ENCODE results near the gene CCDC9. TPM values are rescaled to one million over a fixed set of nuclear protein-coding genes. Genes with fewer than 3 reads are reported as not detected.

CCDC9 gene
- total RNA-seq = 11.5 TPM

DNA sequence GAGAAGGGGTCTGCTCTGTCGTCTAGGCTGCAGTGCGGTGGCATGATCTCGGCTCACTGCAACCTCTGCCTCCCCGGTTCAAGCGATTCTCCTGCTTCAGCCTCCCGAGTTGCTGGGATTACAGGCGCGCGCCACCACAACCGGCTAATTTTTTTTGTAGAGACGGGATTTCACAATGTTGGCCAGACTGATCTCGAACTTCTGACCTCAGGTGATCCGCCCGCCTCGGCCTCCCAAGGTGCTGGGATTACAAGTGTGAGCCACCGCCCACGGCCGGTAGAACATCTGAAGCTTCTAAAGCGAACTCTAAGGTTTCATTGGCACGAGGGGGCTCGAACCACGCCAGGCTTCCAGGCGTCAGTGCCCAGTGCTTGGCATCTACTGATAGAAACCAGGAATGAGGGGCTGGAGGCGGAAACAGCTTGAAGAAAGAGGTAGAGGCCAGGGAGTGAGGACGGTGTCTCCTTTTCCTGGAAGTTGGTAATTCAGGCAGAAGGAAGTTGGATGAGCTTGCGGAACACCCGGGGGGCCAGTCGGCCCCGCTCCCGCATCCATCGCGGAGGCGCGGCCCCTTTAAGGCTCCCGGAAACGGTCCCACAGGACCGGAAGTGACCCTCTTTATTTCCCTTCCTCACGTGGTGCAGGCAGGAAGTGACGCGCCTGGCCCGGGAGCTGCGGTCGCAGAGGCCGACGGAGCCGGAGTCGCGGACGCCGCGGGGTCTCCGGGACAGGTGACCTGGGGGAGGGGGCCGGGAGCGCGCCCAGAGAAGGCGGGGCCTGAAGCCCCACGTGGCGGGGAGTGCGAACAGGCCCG lies at the start of gene CCDC9:
Gene CCDC9 (plus strand): TSS at position 647 of the 814 bp plus-strand sequence. CDS start 1,876 bp downstream, outside the sequence.
- H3K9me3 ChIP-seq (ENCODE audit: low read depth, low read length) = no peaks in the 10 kb centered on the region
- H3K4me1 ChIP-seq (ENCODE audit: insufficient read depth, low read length) = peaks cover 20% of the 10 kb centered on the region
- H3K4me3 ChIP-seq (ENCODE audit: low read length) = peak within 1 kb of the TSS; percentile 50
- H3K27me3 ChIP-seq (ENCODE audit: insufficient read depth, low read length) = no peaks in the 10 kb centered on the region

DNA sequence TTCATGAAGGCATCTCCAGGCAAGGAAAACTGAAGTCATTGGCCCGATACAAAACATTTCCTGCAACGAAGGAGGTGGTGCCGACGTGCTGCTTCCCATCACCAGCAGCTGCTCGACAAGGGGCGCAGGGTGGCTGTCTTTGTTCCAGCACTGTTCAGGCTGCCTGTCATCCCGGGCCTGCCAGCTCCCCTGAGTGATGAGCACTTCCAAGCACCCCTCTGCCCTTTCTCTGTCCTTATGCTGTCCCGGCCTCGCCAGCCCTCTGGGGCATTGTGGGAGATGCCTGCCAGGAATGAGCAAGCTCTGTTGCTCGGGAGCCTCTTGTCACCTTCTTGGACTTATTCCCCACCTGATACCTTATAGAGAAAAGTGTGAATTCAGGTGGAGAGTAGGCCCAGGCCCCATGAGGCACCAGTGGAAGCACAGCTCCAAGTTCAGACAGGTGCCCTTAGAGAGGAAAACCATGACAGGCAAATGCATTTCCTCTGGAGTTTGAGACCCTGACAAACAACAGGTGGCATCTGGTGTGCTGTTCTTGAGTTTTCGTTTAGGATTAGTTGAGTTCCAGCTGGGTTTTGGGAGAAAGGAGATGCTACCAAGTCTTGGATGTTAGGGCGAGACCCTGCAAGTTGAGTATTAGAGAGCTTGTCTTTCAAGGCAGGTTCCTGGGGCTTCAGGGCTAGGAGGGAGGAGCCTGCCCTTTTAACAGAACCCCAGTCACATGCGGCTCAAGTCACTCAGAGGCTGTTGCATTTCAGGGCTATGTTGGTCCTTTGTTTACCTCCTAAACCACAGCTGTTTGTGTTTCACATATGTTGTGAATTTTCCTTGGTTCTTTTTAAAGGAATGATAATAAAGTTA lies 46.8 kb upstream of the CCDC9 start:
- no peak overlapping the region for H3K4me3 ChIP-seq (ENCODE audit: low read length)
- H3K4me1 ChIP-seq (ENCODE audit: insufficient read depth, low read length) = peaks cover 11% of the 10 kb centered on the region
- no peaks in the 10 kb centered on the region for H3K9me3 ChIP-seq (ENCODE audit: low read depth, low read length)
- H3K27me3 ChIP-seq (ENCODE audit: insufficient read depth, low read length) = no peaks in the 10 kb centered on the region

DNA sequence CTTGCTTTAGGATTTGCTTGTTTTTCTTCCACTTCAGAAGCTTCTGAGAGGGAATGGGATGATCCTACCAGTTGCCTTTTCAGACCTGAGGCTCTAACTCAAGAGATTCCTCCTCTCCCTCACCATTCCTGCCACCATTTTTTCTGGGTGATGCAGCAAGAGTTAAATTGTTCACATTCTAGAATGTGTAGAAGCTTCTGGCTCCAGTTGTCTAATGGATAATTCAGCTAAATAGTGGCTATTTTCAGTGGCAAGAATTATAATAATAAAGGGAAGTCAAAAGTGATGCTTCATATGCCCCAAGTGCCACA lies 46.2 kb upstream of the CCDC9 start:
- peaks cover 11% of the 10 kb centered on the region for H3K4me1 ChIP-seq (ENCODE audit: insufficient read depth, low read length)

DNA sequence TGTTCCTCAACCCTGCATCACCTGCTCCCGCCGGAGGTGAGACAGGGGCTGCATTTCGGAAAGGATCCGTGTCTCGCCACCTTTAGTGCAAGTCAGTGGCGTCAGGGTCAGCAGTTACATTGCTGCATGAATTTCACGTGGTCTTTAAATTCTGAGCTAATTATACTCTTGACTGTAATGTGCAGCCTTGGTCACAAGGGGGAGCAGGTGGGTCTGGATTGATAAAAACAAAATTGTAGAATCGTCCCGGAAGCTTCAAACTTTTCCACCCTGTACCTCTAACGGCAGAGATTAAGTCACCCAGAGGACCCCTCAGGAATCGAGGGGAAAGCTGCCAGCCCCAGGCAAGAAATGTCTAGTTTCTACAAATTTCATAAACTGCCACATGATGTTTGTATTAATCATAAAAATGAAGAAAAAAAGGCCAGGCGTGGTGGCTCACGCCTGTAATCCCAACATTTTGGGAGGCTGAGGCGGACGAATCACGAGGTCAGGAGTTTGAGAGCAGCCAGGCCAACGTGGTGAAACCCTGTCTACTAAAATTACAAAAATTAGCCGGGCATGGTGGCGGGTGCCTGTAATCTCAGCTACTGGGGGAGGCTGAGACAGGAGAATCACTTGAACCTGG lies 45.5 kb upstream of the CCDC9 start:
- H3K27me3 ChIP-seq (ENCODE audit: insufficient read depth, low read length) = no peaks in the 10 kb centered on the region
- H3K4me1 ChIP-seq (ENCODE audit: insufficient read depth, low read length) = peaks cover 11% of the 10 kb centered on the region
- H3K4me3 ChIP-seq (ENCODE audit: low read length) = no peak overlapping the region
- no peaks in the 10 kb centered on the region for H3K9me3 ChIP-seq (ENCODE audit: low read depth, low read length)

More for the DNA sequence above, 46.2 kb upstream of the CCDC9 start:
- no peak overlapping the region for H3K4me3 ChIP-seq (ENCODE audit: low read length)
- H3K27me3 ChIP-seq (ENCODE audit: insufficient read depth, low read length) = no peaks in the 10 kb centered on the region
- no peaks in the 10 kb centered on the region for H3K9me3 ChIP-seq (ENCODE audit: low read depth, low read length)

DNA sequence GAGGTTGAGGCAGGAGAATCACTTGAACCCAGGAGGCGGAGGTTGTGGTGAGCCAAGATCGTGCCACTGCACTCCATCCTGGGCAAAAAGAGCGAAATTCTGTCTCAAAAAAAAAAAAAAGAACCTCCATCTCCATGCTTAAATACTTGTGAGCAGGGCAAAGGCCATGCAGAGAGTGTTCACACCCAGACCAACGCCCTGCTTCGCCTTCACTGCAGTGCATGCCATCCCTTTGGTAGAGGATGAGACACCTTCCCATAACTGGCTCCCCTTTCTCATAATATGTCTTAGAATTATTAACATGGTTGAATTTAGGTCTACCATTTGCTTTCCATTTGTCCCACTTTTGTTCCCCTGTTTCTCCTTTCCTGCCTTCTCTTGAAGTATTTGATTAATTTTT lies 40.7 kb upstream of the CCDC9 start:
- H3K27me3 ChIP-seq (ENCODE audit: insufficient read depth, low read length) = no peaks in the 10 kb centered on the region
- H3K9me3 ChIP-seq (ENCODE audit: low read depth, low read length) = no peaks in the 10 kb centered on the region
- H3K4me3 ChIP-seq (ENCODE audit: low read length) = no peak overlapping the region
- peaks cover 8% of the 10 kb centered on the region for H3K4me1 ChIP-seq (ENCODE audit: insufficient read depth, low read length)

DNA sequence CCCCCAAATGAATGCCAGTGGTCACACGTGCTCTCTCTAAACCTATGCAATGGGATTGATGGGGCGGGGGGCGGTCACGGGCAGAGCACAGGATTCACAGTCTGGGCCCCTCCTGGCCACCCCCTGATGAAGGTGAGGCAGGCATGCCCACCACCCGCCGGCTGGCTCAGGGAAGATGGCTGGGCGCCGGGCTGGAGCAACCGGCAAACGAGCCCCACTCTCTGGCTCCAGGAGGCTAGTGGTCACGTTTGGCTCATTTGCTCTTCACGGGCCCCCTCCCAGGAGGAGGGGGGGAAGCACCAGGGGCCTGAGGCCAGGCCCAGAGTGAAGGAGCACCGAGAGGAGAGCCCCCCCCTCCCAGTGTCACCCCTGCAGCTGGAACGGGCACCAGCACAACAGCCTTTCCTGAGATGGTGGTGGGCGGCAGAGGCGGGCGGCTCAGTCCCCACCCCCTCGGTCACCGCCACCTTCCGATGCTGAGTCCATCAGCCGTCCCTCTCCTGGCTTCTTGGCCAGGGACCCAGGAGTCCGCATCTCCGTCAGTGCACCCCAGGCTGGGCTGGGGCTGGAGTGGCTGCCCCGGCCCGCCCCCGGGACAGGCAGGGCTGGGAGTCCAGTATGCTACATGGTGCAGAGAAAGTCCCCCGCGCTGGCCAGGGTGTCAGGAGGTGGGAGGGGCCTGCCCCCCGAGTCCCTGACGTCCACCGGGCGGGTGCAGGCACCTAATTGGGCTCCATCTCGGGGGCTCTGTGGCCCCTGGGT lies 35.1 kb upstream of the CCDC9 start:
- no peaks in the 10 kb centered on the region for H3K27me3 ChIP-seq (ENCODE audit: insufficient read depth, low read length)
- H3K9me3 ChIP-seq (ENCODE audit: low read depth, low read length) = no peaks in the 10 kb centered on the region
- peaks cover 6% of the 10 kb centered on the region for H3K4me1 ChIP-seq (ENCODE audit: insufficient read depth, low read length)
- no peak overlapping the region for H3K4me3 ChIP-seq (ENCODE audit: low read length)

DNA sequence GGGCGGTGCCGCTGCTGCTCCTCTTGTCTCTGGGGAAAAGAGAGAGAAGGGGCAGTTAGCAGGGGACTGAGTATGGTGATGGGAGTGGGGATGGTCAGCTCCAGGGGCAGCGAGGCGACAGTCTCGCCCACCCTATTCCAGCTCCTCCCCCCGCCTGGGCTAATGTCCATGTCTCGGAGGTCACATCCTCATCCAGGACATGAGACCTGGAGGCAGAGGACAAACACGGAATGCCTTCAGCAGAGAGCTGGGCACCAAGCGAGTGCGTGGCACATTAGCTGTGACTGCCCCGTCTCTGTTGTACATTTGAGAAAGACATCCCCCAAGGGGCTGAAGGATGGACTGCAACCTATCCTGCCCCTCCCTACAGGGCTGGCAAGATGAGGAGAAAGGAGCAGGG lies 34.4 kb upstream of the CCDC9 start:
- H3K9me3 ChIP-seq (ENCODE audit: low read depth, low read length) = no peaks in the 10 kb centered on the region
- no peaks in the 10 kb centered on the region for H3K27me3 ChIP-seq (ENCODE audit: insufficient read depth, low read length)
- peaks cover 12% of the 10 kb centered on the region for H3K4me1 ChIP-seq (ENCODE audit: insufficient read depth, low read length)

DNA sequence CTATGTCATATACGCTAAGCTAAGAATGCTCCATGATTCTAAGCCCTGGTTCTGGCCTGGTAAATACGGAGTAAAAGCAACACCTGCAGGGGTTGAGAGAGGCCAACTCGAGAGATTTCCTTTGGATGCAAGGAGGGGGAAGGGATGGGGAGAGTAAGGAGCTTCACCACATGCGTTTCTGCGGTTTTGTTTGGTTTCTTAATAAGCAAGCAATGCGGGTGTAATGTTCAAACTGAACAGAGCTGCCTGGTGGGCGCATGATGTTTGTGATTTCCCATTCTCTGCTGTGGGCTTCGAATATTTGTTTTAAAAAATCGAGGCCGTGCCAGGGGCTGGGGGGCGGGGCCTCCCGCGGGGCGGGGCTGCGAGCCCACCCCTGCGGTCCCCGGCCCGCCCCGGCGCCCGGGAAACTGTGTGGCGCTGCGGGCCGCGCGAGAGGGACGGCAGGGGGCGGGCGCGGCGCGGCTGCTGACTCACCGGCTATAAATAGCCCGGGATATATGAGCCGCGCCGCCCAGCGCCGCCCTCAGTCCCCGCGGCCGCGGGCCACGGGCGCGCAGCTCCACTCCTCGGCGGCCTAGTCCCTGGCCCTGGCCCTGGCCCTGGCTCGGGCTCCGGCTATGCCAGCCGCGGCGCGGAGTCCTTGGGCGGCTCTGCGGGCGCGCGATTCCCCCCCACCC lies 30.4 kb upstream of the CCDC9 start:
- Histone ChIP-seq H3K4me3 (ENCODE audit: low read length) (peak overlapping the region; percentile 63), H3K4me1 (ENCODE audit: insufficient read depth, low read length) (peaks cover 43% of the 10 kb centered on the region), H3K9me3 (ENCODE audit: low read depth, low read length) (no peaks in the 10 kb centered on the region), H3K27me3 (ENCODE audit: insufficient read depth, low read length) (no peaks in the 10 kb centered on the region)

More for the DNA sequence above, 34.4 kb upstream of the CCDC9 start:
- H3K4me3 ChIP-seq (ENCODE audit: low read length) = no peak overlapping the region

DNA sequence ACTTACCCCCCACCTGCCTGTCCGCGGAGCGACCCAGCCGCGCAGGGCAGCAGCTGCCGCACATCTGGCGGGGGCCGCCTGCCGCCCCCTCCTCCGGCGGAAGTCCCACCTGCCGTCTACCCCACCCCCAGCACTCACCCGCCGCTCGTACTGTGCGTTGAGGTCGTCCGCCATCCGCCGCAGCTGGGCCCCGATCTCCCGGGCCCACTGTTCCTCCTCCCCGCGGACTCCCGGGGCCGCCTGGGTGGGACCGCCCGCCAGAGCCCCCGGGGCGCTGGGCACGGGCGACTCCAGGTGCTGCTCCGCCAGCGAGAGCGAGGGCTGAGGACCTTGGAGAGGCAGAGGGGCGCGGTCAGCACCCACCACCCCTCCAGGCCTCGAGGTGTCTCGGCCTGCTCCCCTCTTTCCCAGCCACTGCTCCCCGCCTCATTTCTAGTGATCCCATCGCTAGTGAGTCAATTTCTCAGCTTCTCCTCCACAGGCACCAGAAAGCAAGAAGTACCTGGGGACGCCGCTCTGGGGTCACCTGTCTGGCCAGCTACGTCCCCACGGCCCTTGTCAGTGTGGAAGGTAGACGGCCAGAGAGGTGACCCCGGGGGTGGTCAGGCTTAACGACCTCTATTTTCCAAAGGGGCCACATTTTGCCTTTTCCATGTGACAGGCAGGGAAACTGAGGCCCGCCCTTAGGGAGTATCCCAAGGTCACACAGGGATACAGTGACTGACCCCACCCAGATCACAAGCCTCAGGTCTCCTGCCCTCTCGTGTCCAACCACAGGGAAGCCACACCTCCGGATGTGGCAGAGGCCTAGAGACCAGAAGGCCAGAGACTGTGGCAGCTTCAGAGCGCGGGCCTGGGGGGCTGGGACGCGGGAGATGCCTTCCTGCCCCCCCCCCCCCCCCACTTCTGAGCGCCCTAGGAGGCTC lies 29.6 kb upstream of the CCDC9 start:
- no peaks in the 10 kb centered on the region for H3K9me3 ChIP-seq (ENCODE audit: low read depth, low read length)
- H3K4me1 ChIP-seq (ENCODE audit: insufficient read depth, low read length) = peaks cover 48% of the 10 kb centered on the region
- H3K4me3 ChIP-seq (ENCODE audit: low read length) = peak overlapping the region; percentile 63
- H3K27me3 ChIP-seq (ENCODE audit: insufficient read depth, low read length) = no peaks in the 10 kb centered on the region

DNA sequence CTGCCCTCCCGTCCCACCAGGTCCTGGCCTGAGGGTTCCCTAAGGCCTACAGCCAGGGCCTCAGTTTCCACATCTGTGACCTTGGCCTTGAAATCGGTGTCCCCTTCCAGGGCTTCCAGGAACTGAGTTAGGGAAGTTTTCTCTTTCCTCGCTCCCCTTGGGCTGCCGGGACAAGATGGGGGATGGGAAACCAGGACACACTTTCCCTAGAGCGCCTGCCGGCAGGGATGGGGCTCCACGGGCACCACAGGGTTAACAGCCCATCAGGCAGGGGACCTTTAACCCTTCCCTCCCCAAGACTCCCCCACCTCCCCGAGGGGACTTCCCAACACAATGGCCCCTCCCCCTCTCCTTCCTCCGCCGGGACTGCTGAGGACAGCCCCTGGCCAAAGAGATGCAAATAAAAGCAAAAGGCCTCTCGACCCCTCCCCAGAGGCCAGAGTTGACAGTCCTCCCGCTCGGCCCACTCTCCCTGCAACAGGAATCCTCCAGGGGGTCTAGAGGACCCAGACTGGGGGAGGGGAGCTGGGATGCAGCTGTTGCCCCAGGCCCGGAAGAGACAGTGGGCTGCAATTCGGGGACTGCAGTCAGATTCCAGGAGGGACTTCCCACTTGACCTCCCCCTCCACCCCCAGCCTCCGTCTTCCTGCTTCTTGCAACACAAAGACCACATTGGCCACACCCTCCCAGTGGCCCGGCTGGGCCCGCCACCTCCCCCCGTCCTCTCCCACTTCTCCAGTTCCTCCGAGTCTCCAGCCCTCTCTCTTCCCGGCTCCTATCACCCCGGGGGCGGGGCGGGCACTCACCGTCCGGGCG lies 28.8 kb upstream of the CCDC9 start:
- Histone ChIP-seq H3K9me3 (ENCODE audit: low read depth, low read length) (no peaks in the 10 kb centered on the region), H3K27me3 (ENCODE audit: insufficient read depth, low read length) (no peaks in the 10 kb centered on the region), H3K4me3 (ENCODE audit: low read length) (peak overlapping the region; percentile 63), H3K4me1 (ENCODE audit: insufficient read depth, low read length) (peaks cover 57% of the 10 kb centered on the region)

DNA sequence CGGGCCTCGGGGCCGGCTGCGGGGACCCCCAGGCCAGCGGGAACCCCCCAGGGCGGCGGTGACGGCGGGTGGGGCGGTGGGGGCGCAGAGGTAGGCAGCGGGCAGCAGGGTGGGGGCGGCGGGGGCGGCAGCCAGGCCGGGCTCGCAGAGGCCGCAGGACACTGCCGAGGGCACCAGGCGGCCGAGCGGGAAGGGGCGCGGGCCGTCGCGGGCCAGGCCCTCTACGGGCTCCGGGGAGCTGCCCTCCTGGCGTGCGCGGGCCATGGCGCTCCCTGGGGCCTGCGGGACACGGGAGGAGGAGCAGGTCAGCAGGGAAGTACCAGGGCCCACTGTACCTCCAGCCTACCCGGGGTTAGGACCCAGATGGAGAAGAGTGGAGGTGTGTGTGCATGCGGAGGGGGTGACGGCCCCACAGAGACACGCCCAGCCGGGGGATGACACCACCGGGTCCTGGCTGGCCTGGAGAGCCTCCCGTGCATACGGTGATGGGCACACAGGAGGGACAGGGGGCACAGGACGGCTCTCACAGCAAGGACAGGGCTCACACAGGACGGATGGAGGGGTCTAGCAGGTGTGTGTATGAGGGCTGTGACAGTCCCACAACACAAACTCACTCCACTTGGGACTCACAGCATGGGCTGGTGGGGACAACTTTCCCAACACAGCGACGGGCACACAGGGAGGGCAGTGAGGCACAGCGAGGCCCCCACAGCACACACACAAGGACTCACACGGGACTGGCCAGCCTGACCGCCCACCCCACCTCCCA lies 28.0 kb upstream of the CCDC9 start:
- no peaks in the 10 kb centered on the region for H3K27me3 ChIP-seq (ENCODE audit: insufficient read depth, low read length)
- H3K4me1 ChIP-seq (ENCODE audit: insufficient read depth, low read length) = peaks cover 58% of the 10 kb centered on the region
- no peaks in the 10 kb centered on the region for H3K9me3 ChIP-seq (ENCODE audit: low read depth, low read length)
- H3K4me3 ChIP-seq (ENCODE audit: low read length) = peak overlapping the region; percentile 63

DNA sequence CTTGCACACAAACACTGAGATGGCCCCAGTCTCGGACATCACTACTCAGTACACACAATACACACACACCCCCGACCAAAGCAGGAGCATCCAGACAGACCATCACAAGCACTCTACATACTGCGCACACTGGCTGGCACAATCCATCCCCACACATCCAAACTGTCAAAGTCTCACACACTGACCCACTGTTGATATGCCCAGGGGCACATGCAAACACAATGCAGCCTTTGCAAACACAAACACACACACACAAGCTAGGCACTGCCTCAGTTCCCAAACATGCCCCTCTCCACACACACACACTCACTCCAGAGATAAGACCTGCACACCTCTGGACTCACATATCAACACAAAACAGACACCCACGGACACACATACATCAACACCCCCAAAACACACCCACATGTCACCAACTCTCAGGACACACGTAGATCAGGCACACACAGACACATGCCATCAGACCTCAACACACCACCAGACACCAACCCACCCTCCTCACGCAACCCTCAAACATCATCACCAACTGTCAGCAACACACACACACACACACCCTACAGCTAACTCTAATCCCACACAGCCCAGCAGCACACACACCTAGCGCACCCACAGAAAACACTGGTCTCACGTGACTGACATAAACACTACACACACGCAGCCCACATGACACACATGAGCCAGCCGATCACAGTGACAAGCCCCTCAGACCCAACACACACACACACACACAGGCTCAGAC lies 27.2 kb upstream of the CCDC9 start:
- Histone ChIP-seq H3K4me1 (ENCODE audit: insufficient read depth, low read length) (peaks cover 58% of the 10 kb centered on the region), H3K9me3 (ENCODE audit: low read depth, low read length) (no peaks in the 10 kb centered on the region), H3K4me3 (ENCODE audit: low read length) (peak overlapping the region; percentile 63), H3K27me3 (ENCODE audit: insufficient read depth, low read length) (no peaks in the 10 kb centered on the region)

Data from mononuclear cell (primary cell).